Left colon (tissue), 2 donors: Measurements from ENCODE around the gene NENF. TPM values are rescaled to one million over a fixed set of nuclear protein-coding genes. Genes with fewer than 3 reads are reported as not detected.
A peak's percentile ranks its signal among the peaks of the same experiment; 100 is the strongest.

Source experiments
- ATAC-seq: fragments of 200-7000 bp; cut with Tn5 transposase; one replicate; pipeline ENCODE4 v1.9.1; 2020; ENCODE audit warnings: mild to moderate bottlenecking, moderate library complexity
- DNase-seq, 2 donors: peaks; one replicate each; pipeline ENCODE4 v3.0.0-alpha.2; 2020
- intact Hi-C, 2 donors: fragments of 100-400 bp; cut with DNase I in 1 of 2; cut with micrococcal nuclease in 1 of 2; formaldehyde crosslinking; loops; one replicate each; pipeline versions ENCODE4 v1.11.2 to v1.14.0; 2022; cut with DNase I, micrococcal nuclease
- total RNA-seq, 2 donors: library from RNA; stranded (reverse); fragmentation: NEBNext Ultra II Directional; extraction: Animal tissue kit (Norgen Biotek cat#: 25700); gene quantifications; one replicate each; pipeline ENCODE4 v1.2.1, GENCODE V29; 2021
- donor health status: DM: no; HTN: no; CAD: no.
- donor health status: DM: yes; HTN: yes; CAD: no.

NENF gene
- total RNA-seq, 2 donors from 2014 or later, result 26.6 to 38.7 TPM

DNA sequence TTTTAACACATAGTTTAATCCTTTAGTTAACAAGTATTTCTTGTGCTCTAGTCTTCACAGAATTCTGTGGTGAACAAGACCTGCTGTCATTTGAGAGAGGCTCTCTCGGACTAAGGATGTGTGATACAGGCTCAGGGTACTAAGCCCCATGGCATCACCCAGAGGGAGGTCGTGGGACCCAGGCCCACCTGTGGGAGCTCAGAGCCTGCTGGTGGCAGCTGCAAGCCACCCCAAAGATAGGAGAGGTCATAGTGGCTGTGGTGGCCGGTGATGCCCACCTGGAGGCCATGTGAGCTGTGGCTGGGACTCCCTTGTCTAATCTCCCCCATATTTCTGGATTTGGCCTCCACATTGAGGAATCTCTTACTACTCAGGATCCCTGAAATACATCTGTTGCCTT lies 22.0 kb downstream of the NENF start:
- no peak for ATAC-seq
- intact Hi-C loops, result loop anchor here (5.0 to 10.0 kb wide), 3 partner anchors 80 to 400 kb away; no protein-coding TSS in a partner anchor
- DNase-seq, result no peak

DNA sequence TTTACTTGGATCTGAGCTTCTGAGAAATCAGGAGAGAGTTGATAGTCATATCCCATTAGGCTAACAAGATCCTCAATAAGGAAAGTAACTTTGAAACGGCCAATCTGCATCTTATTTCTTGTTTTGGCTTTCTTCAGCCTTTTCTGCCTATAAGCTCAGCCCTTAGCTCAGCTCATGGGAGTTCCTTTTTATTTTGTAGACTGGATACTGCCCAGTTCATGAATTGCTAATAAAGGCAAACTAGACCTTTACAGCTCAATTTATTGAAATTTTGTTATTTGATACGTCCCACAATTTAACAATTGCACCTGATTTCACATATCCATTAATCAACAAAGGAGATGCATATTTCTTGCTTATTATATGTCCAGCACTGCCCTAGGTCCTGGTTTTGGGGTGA lies 22.7 kb downstream of the NENF start:
- DNase-seq (no peak), ATAC-seq (no peak)
- intact Hi-C loops, result loop anchor here (5.0 to 10.0 kb wide), 3 partner anchors 81 to 401 kb away; no protein-coding TSS in a partner anchor

DNA sequence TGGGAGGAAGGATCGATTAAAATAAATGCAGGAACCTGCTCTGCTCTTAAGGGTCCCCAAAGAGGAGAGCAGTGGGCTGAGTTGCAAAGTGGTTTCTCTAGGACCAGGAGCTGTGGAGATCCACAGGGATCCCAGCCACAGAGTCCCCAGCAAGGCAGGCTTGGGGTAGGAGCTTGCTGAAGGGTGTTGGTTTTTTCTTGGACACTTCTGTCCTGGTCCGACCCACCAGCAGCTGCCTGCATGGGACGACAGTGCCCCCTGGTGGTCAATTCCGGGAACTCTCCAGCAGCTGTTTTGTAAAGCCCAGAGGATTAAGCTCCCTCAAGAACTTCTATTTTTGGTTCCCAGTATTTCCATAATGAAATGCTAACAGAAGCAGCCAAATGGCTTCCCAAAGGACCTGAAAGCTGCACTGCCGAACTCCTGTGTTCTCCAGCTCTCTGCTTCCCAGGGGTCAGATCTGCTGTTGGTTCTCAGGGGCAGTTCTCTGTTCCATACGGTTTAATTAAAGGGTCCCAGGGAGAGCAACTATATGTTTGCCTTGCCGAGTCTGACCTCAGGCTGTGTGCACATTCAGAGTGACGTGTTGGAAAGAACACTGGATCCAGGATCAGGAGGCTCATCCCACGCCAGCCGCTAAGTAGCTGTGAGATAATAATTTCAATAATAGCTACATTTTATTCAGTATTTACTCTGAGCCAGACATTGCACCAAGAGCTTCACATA lies 23.2 kb downstream of the NENF start:
- ATAC-seq, result peak; percentile 84
- intact Hi-C loops, result loop anchor here (5.0 to 10.0 kb wide), 3 partner anchors 81 to 401 kb away; no protein-coding TSS in a partner anchor
- peak; percentile 63 to 86 for DNase-seq

DNA sequence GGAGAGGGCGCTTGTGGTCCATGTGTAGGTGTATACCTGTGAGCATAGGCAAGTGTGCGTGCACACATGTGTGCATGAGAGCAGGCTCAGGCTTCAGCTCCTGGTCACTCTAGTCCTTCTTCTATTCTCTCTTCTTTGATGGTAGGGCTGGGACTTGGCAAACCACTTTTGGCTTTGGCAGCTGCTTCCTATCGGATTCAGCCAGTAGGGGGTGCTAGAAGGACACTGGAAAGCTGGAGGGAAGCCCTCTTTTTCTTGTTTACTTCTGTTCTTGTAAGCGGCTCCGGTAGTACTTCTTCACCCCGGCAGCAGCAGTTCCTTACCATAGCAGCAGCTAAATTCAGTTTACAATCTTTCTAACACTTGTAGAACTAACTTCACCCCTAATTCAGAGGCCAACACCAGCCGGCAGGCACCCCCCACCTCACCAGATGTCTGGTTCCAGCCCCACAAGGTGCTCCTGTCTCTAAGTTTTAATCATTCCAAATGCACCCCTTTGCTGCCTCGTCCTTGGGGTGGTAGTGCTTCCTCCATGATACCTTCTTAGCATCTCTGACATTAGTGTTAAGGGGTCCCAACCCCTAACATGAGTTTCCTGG lies 25.1 kb downstream of the NENF start:
- ATAC-seq (peak; percentile 54), DNase-seq (peak in 1 of 2 donors; percentile 51)
- intact Hi-C loops, result loop anchor here (5.0 to 10.0 kb wide), 3 partner anchors 83 to 403 kb away; no protein-coding TSS in a partner anchor

DNA sequence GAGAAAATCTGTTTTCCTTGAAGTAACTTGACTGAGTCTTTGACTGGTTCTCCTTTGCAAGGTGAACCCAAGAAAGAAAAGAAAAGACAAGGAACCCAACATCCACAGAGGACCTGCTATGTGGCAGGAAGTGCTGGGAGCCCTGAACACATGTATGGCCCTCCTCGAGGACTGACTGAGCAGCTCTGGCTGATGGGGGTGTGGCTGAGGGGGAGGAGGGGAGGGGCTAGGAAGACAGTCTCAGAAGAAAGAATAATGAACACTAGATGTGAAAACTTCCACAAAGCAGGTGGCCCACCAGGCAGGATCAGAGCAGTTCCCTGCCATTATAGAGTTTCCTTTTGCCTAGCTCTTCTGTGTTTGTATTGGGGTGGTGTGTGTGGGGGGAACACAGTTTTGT lies 26.1 kb downstream of the NENF start:
- ATAC-seq (no peak), DNase-seq (no peak)
- intact Hi-C loops, result loop anchor here (5.0 to 10.0 kb wide), 3 partner anchors 84 to 404 kb away; no protein-coding TSS in a partner anchor

DNA sequence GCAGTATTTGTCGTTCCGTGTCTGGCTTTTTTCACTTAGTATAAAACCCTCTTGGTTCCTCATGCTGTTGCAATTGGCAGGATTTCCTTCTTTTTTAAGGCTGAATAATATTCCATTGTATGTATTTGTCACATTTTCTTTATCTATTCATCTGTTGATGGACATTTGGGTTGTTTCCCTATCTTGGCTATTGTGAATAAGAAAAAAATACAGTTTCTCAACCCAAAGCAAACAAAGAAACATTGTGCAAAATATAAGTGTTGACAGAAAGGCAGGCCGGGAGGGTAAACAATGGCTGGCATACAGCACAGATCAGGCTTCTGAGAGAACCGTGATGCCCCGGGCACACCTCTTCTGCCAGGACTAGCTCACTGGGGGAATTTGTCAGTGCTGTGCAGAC lies 26.9 kb downstream of the NENF start:
- ATAC-seq (no peak), DNase-seq (no peak)
- intact Hi-C loops, result loop anchor here (5.0 to 10.0 kb wide), 3 partner anchors 85 to 405 kb away; no protein-coding TSS in a partner anchor

DNA sequence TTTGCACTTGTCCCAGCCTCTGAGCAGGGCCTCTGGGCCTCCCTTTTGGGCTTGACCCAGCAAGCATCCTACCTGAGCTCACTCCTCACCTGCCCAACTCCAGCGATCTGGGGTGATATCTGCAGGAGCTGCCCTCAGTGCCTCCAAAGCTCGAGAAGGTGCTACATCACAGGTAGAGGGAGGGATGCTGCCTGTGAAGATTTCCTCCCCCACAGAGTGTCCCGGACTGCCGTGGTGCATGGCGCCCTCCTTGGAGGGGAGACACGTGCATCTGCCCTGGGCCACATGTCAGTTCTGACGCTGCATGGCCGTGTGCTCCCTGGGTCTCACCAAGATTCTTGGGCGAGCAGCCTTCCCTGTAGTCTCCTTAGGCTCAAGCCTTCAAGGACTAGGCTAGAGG lies 27.7 kb downstream of the NENF start:
- ATAC-seq (no peak), DNase-seq (no peak)
- intact Hi-C loops, result no loop called here

DNA sequence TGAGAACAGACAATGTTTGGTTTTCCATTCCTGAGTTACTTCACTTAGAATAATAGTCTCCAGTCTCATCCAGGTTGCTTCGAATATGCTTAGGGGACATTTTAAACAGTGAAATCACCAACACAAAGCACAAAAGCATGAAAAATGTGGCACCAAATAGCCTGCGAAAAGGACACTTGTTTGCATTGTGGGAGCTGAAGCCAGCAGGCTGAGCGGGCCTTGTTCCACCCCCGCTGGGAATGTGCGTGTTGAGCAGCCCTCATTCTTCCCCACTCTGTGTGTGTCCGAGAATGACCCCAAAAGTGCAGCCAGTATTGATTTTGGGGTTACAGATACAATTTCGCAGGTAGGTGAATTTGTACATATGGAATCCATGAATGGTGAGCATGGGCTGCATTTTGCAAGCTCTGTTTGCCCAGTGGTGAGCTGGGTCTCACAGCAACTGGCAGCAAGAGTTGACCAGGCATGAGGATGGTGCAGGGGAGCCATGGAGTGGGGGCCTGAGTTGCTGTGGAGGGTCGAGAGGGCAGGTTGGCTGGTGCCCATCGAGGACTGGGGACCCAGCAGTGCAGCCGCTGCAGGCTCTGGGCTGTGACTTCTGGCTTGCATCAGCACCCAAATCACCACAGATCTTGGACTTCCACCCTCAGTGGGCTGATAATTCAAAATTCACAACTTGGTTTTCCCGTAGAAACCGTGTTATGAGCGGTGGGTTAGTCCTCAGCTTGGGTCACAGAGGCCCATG lies 29.4 kb downstream of the NENF start:
- intact Hi-C loops, result no loop called here
- ATAC-seq, result no peak

DNA sequence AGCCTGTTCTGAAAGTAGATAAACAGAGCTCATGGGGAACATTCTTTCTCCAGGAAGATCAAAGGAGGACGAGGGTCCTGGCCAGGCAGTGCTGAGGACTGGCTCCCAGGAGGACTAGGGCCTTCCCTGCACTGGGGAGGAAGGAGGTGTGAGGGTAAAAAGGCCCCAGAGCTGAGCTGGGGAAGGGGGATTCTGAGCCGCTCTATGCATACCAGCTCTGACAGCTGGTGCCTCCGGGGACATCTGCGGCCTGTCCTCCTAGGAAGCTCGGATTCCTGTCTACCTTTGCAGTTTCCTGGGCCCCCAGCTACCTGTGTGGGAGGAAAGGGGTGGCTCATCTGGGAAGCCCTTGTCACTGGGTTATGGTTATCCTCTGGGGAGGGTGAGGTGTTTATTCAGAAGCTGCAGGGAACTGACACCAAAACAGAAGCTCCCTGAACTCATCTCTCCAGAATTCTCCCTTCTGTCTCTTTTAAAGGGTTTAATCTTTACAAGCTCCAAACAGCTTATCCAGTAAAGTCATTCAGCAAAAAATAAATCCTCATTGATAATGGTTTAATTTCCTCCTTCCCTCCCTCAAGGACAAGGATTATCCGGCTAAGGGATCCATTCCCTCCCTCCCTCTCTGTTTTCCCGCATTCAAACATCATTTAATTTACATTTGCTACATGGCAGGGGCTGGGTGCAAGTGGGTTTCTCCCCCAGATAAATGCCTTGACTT lies 31.0 kb downstream of the NENF start:
- no peak for ATAC-seq
- no peak for DNase-seq
- intact Hi-C loops, result no loop called here

More for the DNA sequence above, 29.4 kb downstream of the NENF start:
- no peak for DNase-seq

DNA sequence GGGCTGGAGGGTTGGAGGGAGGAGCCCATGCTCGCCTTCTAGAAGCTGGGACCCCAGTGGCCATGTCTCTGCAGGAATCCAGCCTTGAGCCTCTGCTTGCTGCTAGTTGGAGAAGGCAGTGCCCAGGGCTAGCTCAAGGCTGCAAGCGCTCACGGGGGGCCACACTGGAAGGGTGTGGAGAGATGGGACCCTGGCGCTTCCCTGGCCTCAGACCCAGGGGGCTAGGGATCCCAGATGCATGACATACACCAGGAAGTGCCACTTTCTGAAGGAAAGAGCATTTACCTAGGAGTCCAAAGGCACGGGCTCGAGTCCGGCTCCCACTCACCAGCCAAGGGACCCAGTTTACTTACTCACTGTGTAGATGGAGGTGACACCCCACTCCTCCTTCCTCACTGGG lies 32.6 kb downstream of the NENF start:
- no peak for ATAC-seq
- intact Hi-C loops, result no loop called here
- DNase-seq, result no peak

DNA sequence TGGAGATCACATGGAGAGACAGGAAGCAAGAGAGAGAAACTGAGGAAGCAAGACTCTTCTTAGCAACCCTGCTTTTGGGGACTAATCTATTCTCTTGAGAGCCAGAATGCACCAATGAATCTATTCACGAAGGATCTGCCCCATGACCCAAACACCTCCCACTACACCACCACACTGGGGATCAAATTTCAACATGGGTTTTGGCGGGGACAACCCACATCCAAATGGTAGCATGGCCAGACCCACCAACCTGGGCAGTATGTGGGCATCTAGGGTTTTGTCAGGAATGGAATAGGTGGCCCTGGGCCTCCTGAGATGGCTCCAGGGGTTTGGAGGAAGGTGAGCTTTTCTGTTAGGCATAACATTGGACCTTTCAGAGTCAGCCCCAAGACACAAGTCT lies 33.7 kb downstream of the NENF start:
- intact Hi-C loops, result no loop called here
- no peak for ATAC-seq
- no peak for DNase-seq

DNA sequence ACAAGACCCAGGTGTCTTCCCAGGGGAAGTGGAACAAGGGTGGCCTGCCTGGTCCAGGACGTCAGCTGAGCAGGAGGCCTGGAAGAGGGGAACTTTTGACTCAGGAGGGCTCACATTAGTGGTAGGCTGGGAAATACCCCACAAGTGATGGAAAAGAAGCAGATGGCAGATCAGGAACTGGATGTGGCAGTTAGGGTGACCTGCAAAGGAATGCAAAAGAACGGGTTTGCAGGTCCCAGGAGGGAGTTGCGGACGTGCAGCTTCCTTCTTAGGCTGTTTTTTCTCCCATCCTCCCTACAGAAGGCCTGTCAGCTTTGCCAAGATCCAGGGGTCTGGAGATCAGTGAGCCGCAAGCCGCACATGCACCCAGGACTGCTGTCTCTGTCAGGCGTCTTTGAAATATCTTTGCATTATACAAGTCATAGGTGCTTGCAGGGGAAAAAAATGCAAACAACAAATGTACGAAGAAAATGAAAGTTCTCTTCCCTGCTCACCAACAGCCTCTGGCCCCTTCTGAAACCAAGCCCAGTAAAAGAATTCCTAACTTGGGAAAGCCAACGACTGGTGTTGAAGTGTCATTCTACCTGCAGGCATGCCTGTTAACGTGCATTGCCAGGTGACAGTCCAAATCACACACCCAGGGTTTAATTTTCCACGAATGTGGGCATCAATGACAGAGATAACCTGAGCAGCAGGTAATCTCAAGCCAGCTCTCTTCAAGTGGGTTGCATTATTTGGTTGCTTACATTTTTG lies 34.4 kb downstream of the NENF start:
- ATAC-seq (no peak), DNase-seq (no peak)
- intact Hi-C loops, result no loop called here

DNA sequence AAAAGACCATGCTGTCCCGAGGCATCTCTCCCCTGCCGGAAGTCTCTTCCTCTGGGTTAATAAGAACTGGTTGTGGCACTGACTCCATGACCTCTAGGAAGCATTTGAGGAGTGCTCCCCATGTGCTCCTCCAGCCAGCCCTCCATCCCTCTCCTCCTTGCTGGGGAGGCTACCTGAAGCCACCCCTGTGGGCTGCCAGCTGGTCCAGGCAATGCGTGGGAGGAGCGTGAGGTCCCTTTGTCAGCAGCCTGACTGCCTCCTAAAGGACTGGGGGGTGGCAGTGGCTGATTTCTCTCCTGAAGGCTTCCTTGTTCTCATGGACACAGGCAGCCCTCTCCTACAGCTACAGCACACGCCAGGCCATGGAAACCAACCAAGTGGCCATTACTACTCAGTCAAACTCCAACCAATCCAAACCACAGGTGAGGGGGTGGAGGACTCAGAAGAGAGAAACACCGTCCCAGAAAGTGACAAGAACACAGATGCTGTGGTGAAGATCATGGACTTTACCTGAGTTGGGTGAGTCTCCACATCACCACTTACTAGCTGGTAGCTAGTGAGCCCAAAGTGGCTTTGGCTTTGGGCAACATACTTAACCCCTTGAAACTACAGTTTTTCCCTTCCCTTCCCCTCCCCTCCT lies 35.2 kb downstream of the NENF start:
- intact Hi-C loops, result no loop called here
- DNase-seq, result no peak
- ATAC-seq, result no peak

DNA sequence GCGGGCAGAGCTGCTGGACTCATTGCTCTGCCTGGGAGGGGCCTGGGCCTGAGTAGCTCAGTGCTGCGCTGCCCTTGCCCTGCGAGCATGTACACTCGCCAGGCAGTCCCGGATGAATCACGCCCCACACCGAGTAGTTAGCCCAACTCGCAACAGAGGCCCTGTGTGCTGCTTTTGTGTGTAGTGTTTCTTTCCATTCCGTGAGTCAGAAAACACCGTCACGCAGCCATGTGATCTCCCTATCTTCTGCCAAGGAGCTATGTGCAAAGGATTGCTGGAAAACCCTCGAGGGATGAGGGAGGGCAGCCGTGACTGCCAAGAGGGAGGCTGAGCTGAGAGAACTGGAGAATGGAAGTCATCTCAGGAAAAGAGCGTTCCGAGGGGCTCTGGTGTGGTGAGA lies 37.3 kb downstream of the NENF start:
- ATAC-seq (peak; percentile 42), DNase-seq (peak; percentile 32 to 72)
- intact Hi-C loops, result loop anchor here in 1 of 2 donors (10.0 kb wide), 1 partner anchor 315 kb away; no protein-coding TSS in a partner anchor

DNA sequence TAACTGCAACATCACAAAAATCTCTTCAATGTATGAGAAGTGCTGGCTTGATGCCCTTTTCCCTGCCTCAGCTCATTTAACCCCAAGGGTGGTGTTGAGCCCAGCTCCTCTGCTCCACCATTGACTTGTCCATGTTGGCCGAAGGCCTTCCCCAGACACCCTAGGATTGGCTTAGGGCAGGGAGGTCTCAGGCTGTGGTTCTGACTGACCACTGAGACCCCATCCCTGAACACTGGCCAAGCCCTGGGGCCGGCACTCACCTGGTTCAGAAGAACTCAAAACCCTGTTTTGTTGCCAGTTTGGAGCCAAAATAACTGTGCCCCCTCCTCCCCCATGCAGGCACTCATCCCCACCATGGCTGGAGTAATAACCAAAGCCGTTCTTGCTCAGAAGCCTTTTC lies 38.6 kb downstream of the NENF start:
- ATAC-seq (no peak), DNase-seq (no peak)
- intact Hi-C loops, result loop anchor here in 1 of 2 donors (10.0 kb wide), 1 partner anchor 314 kb away; no protein-coding TSS in a partner anchor

DNA sequence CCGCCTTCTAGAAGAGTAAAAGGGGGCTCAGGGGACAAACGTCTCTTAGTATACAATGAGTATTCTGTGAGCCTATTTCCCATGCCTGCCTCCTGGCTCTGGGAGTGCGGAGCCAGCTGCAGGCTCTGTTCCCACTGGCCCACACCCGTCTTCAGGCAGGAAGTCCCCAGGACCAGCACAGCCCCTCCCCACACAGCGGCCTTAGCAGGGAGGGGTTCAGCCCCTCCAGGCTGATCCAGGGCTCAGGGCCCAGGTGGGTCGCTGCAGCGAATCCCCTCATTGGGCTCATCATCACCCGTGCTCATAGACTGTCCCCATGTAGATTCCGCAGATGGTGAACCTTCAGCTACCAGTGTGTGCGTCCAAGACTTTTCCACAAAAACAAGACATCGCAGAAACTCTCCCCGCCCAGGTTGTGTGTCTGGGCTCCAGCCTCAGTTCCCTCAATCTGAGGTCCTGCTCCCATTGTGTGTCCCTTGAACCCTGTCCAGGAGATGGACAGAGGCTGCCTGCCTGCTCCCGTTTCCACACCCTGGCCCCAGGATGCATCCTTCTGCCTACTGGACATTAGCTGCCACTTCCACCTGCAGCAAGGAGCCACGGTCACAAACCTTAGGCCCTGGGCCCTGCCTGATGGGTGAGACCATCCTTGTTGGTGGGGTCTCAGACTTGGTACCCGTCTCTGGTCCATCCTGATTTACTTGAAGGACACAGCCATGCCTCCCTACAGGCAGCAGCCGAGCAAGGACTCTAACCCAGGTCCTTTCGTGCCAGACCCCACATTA lies 39.4 kb downstream of the NENF start:
- ATAC-seq (no peak), DNase-seq (no peak)
- intact Hi-C loops, result loop anchor here in 1 of 2 donors (10.0 kb wide), 1 partner anchor 313 kb away; no protein-coding TSS in a partner anchor

DNA sequence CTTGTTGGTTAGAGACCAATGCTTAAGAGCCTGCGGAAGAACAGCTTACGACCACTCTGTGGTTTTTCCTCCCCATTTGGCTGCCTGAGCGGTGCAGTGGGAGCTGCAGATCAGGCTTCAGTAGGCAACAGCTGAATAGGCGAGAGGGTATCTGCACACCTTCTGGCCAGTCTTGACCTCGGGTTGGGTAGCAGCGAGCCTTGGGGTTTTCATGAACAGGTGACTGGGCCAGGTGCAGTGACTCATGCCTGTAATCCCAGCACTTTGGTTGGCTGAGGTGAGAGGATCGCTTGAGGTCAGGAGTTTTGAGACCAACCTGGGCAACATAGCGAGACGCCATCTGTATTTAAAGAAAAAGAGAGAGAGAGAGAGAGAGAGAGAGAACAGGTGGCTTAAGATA lies 41.0 kb downstream of the NENF start:
- ATAC-seq (no peak), DNase-seq (no peak)
- intact Hi-C loops, result loop anchor here in 1 of 2 donors (10.0 kb wide), 1 partner anchor 311 kb away; no protein-coding TSS in a partner anchor
